ENCODE results near the gene RECK. TPM values are rescaled to one million over a fixed set of nuclear protein-coding genes. Genes with fewer than 3 reads are reported as not detected.

The RECK gene
- polyA plus RNA-seq, 1 donor = 19.0 TPM

DNA sequence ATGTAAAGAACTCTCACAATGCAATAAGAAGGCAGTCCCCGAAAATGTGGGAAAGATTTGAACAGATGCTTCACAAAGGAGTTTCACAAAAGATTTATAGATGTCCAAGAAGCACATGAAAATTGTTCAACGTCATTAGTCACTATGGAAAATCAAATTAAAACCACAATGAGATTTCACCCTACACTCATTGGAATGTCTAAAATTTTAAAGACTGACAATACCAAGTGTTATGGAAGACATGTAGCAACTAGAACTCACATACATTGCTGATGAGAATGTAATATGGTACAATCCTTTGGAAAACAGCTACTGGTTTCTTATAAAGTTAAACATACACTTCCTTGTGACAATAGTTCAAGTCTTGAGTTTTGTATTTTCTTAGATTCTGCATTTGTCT lies 11.0 kb upstream of the RECK start:
- no peak for DNase-seq

DNA sequence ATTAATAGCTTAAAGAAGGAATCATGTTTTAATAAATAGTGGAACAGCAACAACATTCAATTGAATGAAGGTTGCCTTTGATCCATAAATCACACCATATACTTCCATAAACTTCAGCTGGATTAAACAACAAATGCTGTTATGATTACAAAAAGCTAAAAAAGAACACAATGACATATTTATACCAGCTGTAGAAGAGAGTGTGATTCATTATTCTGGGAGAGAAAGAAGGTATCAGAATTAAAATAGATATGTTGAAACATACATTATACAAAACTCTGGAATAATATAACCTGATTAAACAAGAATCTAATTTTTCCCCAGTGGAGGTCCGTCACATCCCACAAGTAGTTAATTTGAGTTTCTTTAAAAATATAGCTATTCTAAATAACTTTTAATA lies 7.5 kb upstream of the RECK start:
- no peak for DNase-seq

DNA sequence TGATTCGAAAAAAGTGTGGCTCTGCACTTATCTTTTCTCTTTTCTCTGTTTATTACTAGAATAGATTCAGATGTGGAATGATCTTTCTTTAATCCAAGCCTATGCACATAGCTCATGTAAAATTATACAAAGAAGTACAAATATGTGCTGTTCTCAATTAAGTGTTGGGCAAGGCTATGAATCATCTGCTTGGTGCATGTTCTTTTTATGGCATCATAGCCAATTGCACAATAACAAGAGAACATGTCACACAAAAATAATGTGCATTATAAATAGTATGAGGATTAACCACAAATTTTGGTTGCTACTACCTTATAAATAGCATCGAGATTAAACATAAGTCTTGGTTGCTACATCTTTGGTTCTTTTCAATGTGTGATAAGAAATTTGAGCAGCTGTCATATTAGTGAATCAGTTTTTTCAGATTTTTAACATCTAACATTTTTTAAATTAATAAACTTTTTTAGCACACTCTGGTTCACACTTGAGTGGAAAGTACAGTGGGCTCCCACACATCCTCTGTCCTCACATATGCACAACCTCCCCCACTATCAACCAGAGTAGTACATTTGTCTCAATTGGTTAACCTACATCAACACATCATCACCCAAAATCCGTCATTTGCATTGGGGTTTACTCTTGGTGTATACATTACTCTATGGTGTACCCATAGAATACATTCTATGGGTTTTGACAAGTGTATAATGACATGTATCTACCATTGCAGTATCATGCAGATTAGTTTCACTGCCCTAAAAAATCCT lies 6.8 kb upstream of the RECK start:
- no peak for DNase-seq

DNA sequence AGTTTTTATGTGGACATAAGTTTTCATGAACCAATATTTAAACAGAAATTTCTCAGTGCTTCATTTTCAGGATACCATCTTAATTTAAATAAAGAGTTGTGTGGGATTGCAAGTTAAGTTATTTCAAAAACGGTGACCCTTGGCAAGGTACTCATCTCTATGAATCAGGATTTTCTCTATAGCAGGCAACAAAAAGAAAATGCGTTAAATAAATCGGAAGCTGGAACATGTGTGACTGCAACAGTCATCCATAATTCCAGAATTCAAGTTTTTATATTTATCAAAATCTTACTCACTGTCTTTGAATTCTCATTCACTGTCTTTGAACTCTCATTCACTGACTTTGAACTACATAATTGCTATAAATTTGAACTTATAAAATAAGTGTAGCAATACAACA lies 5.8 kb upstream of the RECK start:
- no peak for DNase-seq

DNA sequence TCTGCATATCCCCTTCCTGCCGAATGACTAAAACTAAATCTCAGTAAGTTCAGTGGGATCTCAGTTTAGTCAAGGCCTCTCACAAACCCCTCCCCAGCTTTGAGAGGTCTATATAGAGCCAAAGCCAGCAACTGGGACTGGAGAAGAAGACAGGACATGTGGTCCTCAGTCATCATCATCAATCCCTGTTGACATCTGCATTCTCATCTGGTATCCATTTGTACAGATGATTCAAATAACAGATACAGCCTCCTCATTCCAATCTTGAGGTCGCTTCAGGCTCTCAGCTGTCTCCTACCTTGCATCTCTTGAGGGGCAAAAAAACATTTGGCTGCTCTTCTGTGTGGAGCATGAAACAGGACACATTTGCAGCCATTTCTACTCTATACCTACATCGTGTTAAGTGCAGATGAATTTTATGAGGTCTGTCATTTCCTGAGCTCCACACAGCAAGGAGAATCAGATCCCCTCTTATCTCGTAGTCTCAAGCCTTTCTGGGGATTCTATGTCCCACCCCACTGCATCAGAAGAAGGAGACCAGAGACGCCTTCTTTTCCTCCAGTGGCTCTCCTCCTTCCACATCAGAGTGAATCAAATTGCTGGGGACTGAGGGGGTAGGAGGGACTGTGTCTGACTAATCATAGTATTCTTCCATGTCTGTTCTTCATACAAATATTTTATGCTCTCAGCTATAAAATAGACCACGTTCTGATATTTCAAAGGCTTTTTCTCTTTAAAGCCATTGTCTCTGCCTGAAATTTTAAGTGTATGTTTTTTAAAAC lies 4.7 kb upstream of the RECK start:
- DNase-seq = no peak

DNA sequence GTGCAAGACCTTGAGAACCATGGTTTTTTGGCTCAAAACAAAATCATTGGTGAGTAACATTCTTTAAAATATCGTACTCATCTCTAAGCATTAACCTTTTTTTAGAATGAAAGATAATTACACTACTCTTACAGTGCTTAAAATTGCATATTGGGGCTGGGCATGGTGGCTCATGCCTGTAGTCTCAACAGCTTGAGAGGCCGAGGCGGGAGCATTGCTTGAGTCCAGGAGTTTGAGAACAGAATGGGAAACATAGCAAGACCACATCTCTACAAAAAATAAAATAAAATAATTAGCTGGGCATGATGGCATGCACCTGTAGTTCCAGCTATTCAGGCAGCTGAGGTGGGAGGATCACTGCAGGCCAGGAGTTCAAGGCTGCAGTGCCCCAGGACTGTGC lies 2.9 kb upstream of the RECK start:
- DNase-seq = no peak

DNA sequence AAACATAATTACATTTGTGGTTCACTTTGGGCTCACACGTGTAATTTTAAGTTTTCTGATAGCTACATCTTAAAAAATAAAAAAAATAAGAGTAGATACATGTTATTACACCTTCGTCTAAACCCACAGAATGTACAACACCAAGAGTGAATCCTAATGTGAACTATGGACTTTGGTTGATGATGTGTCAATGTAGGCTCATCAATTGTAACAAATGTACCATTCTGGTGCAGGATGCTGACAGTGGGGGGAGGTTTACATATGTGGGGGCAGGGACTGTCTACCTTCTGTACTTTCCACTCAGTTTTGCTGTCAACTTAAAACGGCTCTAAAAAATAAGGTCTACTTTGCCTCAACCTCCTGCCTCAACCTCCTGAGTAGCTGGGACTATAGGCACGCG lies 2.5 kb upstream of the RECK start:
- DNase-seq = no peak

DNA sequence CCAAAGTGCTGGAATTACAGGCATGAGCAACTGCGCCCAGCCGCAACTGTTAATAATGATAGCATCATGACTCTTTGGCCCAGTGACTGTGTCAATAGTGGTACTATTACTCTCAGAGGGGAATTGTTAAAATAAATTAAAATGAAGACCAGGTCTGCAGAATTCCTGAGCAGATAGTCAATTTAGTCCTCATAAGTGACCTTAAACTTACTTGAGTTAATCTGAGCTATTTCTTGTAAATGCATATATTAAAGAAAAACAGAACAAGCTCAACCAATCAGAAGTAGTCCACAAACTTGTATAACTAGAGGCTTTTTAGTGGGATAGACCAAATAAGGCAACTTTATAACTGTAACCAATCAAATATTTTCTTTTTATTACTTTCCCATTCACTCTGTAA lies 1.7 kb upstream of the RECK start:
- DNase-seq = no peak

DNA sequence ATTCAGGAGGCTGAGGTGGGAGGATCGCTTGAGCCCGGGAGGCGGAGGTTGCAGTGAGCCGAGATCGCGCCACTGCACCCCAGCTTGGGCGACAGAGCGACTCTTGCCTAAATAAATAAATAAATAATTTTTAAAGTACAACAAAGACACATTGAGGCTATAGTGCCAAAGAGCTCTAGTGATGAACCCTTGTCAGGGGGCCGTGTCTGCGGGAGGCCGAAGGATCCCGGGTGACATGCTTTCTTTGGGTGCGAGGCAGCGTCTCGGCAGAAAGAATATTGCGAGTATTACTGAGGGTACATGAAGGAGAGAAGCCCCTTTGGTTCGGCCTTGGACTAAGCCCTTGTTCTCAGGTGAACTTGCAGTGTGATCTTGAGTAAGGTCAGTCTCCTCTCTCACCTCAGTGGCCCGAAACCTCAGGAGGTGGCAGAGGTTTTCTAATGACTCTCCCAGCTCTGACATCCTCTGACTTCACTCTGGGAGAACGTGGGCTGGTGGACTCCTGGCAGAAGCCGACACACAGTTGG lies 397 bp upstream of the RECK start:
- DNase-seq = no peak

DNA sequence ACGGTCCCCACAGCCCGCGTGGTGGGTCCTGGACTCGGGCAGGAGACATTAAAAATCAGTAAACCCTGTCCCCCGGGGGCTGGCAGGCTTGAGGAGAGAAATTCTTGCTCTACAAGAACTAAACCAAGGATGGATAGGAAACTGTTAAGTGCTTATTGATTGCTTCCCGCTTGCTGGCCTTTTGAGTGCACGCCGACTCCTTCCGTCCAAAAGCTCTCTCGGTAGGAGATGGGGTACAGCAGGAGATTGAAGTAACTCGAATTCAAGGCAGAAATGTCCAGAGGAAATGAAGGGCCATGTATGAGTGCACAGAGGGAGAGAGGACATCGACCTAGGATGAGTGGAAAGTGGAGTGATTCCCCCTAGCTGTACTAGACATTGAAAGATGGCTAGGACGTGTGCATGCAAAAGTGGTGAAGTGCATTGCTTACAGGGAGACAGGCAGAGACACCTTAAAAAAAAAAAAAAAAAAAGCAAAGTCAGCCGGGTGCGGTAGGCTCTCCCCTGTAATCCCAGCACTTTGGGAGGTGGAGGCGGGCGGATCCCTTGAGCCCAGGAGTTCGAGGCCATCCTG lies 923 bp downstream of the RECK start:
- DNase-seq = no peak

DNA sequence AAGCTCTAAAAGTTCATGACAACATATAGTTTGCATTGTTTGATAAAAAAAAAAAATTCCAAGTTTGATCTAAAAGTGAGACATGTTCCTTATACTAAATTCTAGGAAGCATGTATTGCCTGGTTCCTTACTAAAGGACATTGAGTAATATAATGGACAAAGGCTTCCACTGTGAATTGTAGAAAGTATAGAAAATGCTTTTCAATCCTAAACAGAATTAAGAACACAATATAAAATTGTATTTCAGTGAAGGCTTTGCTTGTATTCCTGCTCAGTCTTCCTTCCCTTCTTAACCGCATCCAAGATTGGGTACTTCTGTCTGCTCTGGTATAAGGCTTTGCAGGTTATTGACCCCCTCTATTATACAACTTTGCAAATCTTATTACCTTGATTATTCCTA lies 2.4 kb downstream of the RECK start:
- DNase-seq = no peak

DNA sequence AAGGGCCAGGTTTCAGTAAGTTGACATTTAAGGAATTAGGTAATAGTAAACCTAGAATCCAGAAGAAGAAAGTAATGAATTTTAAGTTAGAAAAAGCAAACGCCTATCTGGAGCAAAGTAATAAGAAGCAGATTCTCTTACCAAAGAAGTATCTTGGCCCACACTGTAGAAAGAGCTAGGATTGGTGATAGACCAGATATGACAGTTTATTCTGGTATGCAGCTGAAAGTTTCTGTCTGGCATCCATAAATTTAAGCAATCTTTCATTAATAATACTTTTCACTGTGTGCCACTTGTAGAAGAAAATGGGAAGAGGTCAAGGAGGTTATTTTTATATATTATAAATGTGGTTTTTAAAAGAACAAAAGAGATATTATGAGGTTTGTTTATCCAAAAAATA lies 3.0 kb downstream of the RECK start:
- DNase-seq = no peak

DNA sequence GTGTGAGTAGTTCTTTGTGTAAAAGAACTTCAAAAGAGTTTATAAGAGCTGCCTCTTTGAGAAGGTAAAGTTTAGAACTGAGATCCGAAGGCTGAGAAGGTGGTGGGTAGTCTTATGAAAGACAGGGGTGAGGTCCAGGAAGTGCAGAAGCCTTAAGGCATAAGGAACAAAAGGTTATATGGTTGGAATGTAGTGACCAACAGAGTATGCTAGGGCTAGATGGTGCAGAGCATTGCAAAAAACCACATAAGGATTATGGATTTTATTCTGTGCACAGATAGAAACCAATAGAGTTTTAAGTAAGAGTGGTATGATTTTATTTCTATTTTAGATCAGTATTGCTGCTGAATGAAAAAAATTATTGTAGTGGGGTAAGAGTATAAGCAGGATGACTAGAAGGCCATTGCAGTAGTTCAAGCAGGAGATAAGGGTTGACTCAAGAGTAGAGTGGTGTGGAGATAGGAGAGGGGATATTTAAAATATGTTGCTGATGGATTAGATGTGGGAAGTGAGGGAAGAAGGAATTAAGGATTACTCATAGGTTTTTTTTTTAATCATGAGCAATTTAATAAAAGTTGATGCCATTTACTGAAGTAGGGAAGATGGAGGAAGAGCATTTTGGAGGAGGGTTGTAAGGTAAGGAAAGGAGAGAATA lies 3.7 kb downstream of the RECK start:
- DNase-seq = no peak

DNA sequence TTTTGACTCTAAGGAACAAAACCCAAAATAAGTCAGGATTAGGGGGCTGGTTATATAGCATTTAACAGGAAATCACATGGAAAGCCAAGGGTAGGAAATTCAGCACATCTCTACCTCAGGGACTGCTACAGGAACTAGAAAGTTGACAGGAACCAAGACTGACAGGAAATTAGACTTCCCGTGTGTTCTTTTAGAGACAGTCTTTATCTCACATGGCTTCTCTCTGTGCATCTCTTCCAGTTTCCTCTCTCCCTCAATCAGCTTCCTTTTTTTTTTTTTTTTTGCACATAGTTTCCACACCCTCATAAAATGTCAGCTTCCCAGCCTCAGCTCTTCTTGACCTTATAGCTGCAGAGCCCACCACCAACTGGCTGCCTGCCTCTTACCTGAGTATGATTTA lies 4.8 kb downstream of the RECK start:
- no peak for DNase-seq

DNA sequence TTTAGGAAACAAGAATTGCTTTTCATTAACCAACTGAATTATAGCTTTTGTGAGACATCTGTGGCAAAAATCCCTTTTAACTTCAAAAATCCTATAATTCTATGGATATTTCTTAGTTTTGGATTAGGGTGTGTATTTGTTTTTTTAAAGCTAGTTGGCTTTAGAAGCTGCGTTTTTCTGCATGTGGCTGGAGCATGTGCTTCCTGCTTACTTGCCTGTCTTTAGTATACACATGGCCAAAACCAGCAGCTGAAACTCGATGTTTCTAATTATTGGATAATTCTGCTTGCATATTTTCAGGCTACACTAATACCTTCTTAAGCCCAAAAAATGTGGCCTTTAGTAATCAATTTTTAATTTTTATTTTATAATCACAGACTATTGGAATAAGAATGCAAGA lies 8.9 kb downstream of the RECK start:
- no peak for DNase-seq

DNA sequence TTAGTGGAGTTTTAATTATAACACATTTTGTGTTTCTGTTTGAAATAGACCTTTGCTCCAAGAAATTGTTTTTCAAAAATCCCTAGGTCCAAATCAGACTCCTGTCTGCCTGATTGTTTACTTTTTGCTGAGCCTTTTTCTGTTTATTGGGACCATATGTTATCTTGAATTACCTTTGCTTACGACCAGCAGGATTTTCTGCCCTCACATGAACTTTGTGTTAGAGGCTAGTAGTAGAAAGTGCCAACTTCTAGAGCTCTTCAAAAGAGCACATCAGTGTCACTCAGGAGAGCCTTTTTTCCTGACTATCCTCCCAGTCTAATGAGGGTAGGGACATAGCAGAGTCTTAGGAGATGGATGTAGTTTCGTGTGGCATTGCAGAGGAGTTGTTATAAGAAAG lies 10.2 kb downstream of the RECK start:
- no peak for DNase-seq

DNA sequence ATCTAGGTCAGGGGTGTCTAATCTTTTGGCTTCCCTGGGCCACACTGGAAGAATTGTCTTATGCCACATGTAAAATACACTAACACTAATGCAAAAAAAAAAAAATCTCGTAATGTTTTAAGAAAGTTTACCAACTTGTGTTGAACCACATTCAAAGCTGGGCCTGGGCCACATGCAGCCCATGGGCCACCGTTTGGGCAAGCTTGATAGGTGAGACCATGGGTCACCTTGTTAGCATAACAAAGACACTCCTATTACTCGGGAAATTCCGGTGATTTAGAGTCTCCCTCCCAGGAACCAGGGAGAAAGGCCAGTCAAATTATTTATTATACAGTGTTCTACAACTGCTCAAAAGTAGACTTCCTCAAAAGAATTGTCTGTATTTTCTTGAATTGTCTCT lies 12.7 kb downstream of the RECK start:
- DNase-seq = no peak

DNA sequence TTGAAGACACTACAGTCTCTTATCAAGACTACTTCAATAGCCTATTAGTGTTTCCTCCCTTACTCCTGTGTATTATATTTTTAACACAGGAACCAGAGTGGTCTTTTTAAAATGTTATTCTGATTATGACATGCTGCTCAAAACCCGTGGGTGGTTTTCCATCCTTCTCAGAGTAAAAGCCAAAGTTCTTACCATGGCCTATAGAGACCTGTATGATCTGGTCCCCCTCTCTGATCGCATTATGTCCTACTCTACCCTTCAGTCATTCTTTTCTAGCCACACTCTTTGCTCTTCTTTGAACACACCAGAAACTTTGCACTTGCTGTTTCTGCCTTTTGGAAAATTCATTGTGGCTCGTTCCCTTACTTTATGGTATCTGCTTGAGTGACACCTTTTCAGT lies 13.8 kb downstream of the RECK start:
- no peak for DNase-seq

DNA sequence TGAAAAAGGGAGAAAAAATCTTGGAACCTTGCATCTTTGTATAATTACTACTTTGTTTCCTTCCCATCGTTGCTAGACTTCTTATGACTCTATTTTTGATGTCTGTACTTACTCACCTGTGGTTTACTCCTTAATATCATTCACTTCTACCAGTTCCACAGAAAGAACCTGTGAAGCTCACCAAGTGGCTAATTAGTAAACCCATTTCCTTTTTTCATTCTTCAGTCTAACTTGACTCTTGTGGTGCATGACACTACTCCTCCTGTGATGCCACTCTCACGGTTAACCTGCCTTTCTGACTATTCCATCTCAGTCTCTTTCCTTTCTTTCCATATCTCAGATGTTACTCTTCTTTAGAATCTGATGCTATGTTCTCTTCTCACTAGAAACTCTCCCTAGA lies 14.6 kb downstream of the RECK start:
- no peak for DNase-seq

DNA sequence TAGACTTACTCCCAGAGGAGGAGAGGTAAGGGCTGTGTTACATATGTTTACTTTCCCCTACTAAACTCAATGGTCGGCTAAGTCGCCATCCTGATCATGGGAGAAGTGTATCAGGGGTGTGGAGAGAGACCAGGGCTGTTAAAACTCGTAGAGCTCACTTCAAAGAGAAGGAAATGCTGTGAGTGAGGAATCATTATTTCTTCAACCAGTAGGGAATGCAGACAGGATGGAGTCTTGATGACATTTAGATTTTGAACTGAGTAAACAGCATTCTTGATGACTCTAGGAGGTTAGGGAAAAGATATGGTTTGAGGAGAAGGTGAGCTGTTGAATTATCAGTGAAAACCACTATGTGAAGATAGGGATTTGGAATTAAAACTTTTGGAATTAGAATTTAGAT lies 17.3 kb downstream of the RECK start:
- no peak for DNase-seq

DNA sequence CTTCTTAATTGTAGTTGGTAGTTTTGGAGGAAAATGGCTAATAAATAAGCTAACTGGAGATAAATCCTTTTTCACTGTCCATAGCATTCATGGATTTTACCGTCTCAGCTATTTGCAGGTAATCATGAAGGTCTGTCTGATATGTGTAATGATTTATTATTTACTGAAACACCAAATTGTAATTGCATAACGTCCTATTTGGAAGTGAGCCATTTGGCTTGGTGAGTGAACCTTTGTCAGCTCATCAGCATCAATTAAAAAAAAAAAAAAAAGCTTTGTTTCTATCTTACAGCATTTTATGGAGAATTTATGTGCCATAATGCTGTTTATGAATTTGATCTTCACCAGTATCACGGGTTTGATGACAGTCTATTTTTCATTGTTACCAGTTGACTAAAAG lies 20.2 kb downstream of the RECK start:
- DNase-seq = no peak

DNA sequence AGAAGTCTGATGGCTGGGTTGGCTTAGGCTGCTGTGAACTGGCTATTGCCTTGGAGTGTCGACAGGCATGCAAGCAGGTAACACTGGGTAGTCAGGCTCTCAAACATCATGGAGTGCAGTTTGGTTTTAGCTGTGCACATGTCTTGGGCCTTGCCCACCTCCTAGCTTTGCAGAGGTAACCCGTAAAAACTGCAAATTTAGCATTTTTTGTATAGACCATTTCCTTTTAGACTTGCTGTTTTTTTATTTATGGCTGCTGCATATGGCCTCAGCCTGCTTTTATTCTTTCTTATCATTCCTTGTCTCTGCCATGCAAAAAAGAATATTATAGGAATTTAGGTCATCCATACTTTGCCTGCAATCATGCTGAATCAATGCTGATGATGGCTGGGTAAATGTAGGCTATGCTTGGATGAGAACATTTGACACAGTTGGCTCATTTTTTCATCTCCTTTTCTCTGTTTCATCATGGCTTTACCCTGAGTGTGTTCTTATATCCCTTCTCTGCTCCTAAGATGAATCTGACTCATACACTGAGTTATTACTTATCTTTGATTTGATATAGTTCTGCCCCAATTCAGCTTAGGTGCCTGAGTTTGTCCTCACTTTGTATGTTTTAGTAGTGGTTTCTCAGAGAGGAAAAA lies 27.2 kb downstream of the RECK start:
- DNase-seq = no peak

Data from hindlimb muscle (tissue), 1 donor.